Measurements from ENCODE around the gene HIGD1A. TPM values are rescaled to one million over a fixed set of nuclear protein-coding genes. Genes with fewer than 3 reads are reported as not detected.
A peak's percentile ranks its signal among the peaks of the same experiment; 100 is the strongest.

The HIGD1A gene
- polyA plus RNA-seq (ENCODE audit: low read depth in 6 of 6): 10 to 100 TPM; 47.7 to 83.7 (median 65.3) TPM

DNA sequence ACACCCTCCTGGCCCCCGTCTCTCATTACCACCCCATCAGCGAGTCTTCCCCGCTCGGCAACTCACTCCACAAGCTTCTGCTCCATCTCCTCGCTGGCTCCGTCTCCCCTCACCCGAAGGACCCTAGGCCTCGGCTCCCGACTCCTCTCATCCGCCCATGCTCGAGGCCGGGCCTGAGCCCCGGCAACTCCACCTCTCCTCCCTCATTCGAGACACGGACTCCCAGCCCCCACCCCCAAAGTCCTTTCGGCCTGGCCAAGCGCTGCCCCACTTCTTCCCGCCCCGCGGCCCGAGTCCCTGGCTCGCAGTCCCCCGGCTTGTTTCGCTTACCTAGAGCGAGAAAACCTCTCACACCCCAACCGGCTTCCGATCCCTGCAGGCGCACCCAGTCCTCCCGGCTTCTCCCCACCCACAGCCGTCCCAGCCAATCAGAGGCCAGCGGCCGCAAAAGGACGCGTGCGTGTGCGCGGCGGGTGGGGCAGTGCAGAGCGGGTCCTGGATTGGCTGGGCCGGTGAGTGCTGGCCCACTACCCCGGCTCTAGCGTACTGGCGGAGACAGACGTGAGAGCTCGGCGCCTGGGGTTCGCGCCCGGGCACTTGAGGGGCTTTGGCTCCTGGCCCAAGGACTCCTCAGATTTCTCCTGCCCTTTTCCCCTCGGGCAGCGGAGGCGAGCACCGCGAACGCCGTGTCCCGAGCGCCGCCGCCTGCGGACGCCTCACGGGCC lies at the start of gene HIGD1A:
Gene HIGD1A (minus strand): TSS at position 385 of the 725 bp plus-strand sequence. CDS start 10,237 bp downstream, outside the sequence.
- peak; percentile 98 to 99 for ATAC-seq (ENCODE audit: low read depth in 2 of 2)
- Mint-ChIP-seq H3K4me3 (peak within 1 kb of the TSS; percentile 91 to 99 (median 96)), H3K27me3 (peaks cover 9 to 19% (median 12%) of the 10 kb centered on the region in 3 donors), H3K36me3 (no peaks in the 10 kb centered on the region), H3K27ac (peak within 1 kb of the TSS; percentile 88 to 97 (median 96)), H3K4me1 (peaks cover 31 to 46% (median 45%) of the 10 kb centered on the region in 3 donors), H3K9me3 (no peaks in the 10 kb centered on the region)
- peak; percentile 93 for DNase-seq

DNA sequence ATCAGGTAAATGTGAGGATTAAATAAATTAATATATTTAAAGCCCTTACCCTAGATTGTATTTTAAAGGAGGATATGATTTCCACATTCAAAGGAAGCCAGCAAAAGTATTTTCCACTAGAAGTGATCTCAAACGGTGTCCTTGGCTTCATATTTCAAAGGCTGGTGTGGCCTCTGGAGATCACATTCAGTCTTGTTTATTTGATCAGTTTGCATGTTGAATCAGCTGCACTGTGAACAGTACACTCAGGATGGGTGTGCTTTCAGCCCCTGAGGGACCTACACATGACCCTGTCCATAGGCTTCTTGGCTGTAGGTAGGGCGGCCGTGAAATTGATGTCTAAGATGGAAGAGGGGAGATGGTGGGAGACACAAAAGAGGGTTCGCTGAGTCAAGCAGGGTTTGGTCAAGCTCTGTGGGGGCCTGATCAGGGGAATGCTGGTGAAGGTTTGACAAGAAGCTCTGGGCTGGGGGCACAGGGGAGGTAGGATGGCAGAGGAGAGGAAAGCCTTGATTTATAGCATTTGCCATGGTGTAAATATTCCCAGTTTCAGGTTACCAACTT lies 49.5 kb upstream of the HIGD1A start:
- no peak for DNase-seq
- Mint-ChIP-seq H3K4me1 (peaks cover 39 to 47% (median 42%) of the 10 kb centered on the region in 3 donors), H3K27ac (no peak overlapping the region), H3K9me3 (peaks cover 0 to 1% (median 0%) of the 10 kb centered on the region in 7 donors), H3K27me3 (peaks cover 0 to 8% (median 0%) of the 10 kb centered on the region in 3 donors), H3K4me3 (no peak overlapping the region), H3K36me3 (peaks cover 4 to 12% of the 10 kb centered on the region in 2 donors)
- no peak for ATAC-seq (ENCODE audit: low read depth in 2 of 2)

DNA sequence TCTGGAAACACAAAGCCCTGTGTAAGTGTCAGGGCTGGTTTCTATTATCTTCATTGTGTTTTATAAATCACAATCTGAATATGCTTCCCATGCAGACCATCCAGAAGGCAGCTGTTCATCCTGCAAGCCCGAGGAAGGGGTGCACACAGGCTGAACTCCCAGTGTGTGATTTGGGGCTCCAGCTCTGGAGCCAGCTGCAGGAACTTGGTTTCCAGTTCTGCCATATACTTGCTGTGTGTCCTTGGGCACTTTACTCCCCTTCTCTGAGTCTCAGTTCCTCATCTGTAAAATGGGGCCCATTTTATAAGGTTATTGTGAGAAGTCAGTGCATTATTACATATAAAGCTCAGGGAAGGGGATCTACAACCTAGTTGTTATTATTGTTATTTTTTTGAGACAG lies 48.8 kb upstream of the HIGD1A start:
- H3K9me3 Mint-ChIP-seq: no peaks in the 10 kb centered on the region
- peaks cover 4 to 8% of the 10 kb centered on the region in 2 donors for H3K36me3 Mint-ChIP-seq
- ATAC-seq (ENCODE audit: low read depth in 2 of 2) (no peak), DNase-seq (no peak)
- peaks cover 41 to 52% (median 47%) of the 10 kb centered on the region in 3 donors for H3K4me1 Mint-ChIP-seq
- H3K27me3 Mint-ChIP-seq: peaks cover 0 to under 1% (median 0%) of the 10 kb centered on the region in 3 donors
- H3K27ac Mint-ChIP-seq: peak overlapping the region in 1 of 6 donors; percentile 44
- H3K4me3 Mint-ChIP-seq: no peak overlapping the region

DNA sequence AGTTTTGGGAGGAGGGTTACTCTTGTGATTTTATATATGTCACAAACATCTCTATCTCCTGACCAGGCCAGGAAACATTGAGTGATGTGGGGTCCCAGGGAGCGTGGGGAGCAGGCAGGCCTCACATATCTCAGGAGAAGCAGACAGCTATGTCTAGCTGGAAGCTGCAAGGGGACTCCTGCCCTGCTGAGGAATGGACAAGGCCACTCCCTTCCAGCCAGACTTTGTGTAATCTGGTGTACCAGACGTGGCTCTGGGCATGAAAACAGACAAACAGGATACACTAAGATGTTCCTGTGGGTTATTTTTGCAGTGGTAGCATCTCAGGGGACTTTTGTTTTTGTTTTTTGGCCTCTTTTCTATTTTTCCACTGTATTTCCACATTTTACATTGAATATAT lies 48.2 kb upstream of the HIGD1A start:
- no peaks in the 10 kb centered on the region for H3K27me3 Mint-ChIP-seq
- peaks cover 48 to 58% (median 52%) of the 10 kb centered on the region in 3 donors for H3K4me1 Mint-ChIP-seq
- H3K4me3 Mint-ChIP-seq: peak overlapping the region in 3 of 8 donors; percentile 5 to 46 (median 18)
- no peak for ATAC-seq (ENCODE audit: low read depth in 2 of 2)
- peaks cover 0 to 2% (median 0%) of the 10 kb centered on the region in 7 donors for H3K9me3 Mint-ChIP-seq
- peaks cover 4 to 8% of the 10 kb centered on the region in 2 donors for H3K36me3 Mint-ChIP-seq
- DNase-seq: no peak
- H3K27ac Mint-ChIP-seq: peak overlapping the region; percentile 10 to 64 (median 19)

DNA sequence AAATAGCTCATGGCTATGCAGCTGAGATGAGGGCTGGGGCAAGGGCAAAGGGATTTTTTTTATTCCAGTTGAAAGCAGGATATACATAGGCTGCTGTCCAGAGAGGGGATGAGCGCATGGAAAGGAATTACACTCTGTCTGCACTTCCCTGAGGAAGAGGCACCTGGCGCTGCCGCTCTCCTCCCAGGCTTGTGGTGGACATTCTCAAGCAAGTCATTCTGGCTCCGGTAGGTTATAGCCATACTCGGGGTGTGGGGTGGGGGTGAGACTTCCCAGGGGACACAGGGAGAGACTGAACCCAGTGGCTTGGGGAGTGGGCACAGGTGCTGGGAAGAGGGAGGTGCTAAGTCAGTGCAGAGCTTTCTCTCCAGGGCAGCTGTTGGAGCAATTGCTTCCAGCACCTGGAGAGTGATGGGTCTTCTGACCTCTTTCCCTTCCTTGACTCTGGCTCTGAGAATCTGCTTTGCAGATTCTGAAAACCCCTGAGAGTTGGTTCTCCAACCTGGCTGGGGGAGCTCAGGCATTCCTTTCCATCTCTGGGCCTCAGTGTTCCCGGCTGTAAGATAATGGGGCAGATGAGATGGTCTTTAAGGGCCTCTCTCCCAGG lies 47.0 kb upstream of the HIGD1A start:
- Mint-ChIP-seq H3K4me3 (no peak overlapping the region), H3K27ac (peak overlapping the region in 3 of 6 donors; percentile 67 to 95 (median 68)), H3K4me1 (peaks cover 54 to 63% (median 54%) of the 10 kb centered on the region in 3 donors), H3K36me3 (peaks cover 4 to 8% of the 10 kb centered on the region in 2 donors), H3K9me3 (peaks cover 0 to 2% (median 0%) of the 10 kb centered on the region in 7 donors), H3K27me3 (no peaks in the 10 kb centered on the region)
- ATAC-seq (ENCODE audit: low read depth in 2 of 2) (no peak), DNase-seq (no peak)

DNA sequence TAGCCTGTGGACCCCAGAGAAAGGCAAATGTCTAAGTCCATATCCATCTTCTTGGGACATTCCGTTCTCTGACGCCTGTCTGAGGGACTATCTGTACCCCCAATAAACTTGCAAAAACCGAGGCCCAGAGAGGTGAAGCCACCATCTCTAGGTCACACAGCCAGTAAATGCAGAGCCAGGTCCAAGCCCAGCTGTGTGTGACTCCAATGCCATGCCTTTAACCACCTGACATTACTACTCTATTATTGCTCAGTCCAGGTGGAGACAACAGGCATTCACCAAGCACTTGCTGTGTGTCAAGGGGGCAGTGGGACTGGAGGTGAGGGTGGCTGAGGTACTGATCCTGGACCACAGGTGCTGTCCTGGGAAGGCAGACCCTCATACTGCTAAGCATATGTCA lies 46.0 kb upstream of the HIGD1A start:
- H3K4me3 Mint-ChIP-seq: no peak overlapping the region
- DNase-seq (no peak), ATAC-seq (ENCODE audit: low read depth in 2 of 2) (no peak)
- peaks cover 46 to 63% (median 54%) of the 10 kb centered on the region in 3 donors for H3K4me1 Mint-ChIP-seq
- H3K27me3 Mint-ChIP-seq: no peaks in the 10 kb centered on the region
- H3K9me3 Mint-ChIP-seq: peaks cover 0 to 2% (median 0%) of the 10 kb centered on the region in 7 donors
- peaks cover 2 to 3% of the 10 kb centered on the region in 2 donors for H3K36me3 Mint-ChIP-seq
- peak overlapping the region in 3 of 6 donors; percentile 16 to 68 (median 57) for H3K27ac Mint-ChIP-seq

DNA sequence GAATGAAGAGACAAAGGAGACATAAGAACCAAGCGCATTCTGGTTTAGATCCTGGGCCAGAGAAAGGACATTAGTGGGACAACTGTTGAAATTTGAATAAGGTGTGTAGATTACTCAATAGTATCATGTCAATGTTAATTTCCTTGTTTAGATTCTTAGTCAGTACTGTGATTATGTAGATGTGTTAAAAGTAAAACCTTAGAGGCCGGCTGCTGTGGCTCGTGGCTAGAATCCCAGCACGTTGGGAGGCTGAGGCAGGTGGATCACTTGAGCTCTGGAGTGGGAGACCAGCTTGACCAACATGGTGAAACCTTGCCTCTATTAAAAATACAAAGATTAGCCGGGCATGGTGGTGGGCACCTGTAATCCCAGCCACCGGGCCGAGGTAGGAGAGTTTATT lies 44.7 kb upstream of the HIGD1A start:
- no peak for ATAC-seq (ENCODE audit: low read depth in 2 of 2)
- H3K4me3 Mint-ChIP-seq: no peak overlapping the region
- H3K9me3 Mint-ChIP-seq: peaks cover 0 to 2% (median 0%) of the 10 kb centered on the region in 7 donors
- DNase-seq: no peak
- H3K4me1 Mint-ChIP-seq: peaks cover 47 to 65% (median 63%) of the 10 kb centered on the region in 3 donors
- H3K36me3 Mint-ChIP-seq: no peaks in the 10 kb centered on the region
- H3K27me3 Mint-ChIP-seq: no peaks in the 10 kb centered on the region
- peak overlapping the region; percentile 69 to 96 (median 82) for H3K27ac Mint-ChIP-seq

DNA sequence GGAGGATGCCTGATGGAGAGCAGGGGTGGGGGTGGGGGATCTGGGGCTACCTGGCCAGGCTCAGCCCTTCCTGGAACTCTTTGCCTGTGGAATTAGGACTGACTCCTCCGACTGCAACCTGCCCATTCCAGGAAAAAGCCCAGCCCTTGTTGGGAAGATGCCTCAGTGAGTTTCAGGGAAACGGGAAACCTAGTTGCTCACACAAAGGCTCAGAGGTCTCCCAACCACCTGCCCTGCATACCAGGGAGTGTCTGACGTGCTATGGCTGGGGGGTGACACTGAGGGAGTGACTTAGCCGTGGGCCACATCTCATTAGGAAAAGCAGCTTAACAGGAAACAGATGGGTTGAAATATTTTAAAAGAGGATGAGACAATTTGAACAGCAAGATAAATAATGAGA lies 43.4 kb upstream of the HIGD1A start:
- H3K9me3 Mint-ChIP-seq: peaks cover 0 to 2% (median 0%) of the 10 kb centered on the region in 7 donors
- ATAC-seq (ENCODE audit: low read depth in 2 of 2): peak; percentile 66 to 68

DNA sequence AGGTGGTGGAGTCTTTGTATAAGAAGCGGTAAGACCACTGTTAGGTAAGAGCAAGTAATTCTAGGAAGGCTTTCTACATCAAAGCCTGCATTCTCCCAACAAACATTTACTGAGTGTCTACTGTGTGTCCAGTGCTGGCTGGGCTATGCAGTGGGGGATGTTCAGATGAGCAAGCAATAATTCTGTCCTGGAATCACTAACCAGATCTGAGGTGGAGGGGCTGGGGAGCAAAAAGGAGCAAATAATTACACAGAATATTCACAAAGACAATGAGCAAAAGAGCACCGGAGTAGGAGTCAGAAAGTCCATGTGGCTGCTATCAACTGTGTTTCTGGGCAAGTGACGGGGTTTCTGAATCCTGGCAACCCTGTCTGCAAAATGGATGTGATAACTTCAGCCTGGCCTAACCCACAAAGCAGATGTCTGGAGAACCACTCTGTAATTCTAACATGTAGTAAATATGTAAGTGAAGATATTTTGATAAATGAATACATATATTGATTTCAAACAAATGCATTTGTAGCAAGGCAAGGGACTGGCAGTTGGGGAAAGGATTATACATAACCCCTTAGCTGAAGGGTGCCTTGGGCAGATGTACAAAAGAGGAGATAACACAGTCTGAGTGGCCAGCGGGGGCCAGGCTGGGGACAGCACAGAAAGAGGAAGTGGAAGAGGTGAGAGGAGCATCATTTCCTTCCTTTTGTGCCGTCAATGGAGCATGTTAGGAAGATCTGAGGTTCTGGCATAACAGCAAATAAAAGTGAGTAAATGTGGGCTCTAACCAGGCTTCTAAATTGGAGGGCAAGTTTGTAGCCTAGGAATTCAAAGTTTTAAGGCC lies 42.6 kb upstream of the HIGD1A start:
- no peaks in the 10 kb centered on the region for H3K36me3 Mint-ChIP-seq
- H3K27ac Mint-ChIP-seq: peak overlapping the region; percentile 96 to 100 (median 99)
- H3K27me3 Mint-ChIP-seq: no peaks in the 10 kb centered on the region
- peak overlapping the region; percentile 18 to 90 (median 82) for H3K4me3 Mint-ChIP-seq
- DNase-seq (peak; percentile 77), ATAC-seq (ENCODE audit: low read depth in 2 of 2) (peak; percentile 92 to 93)
- H3K4me1 Mint-ChIP-seq: peaks cover 41 to 62% (median 51%) of the 10 kb centered on the region in 3 donors
- H3K9me3 Mint-ChIP-seq: peaks cover 0 to 2% (median 0%) of the 10 kb centered on the region in 7 donors

More for the DNA sequence above, 43.4 kb upstream of the HIGD1A start:
- H3K4me3 Mint-ChIP-seq: peak overlapping the region; percentile 18 to 90 (median 82)
- peaks cover 47 to 69% (median 59%) of the 10 kb centered on the region in 3 donors for H3K4me1 Mint-ChIP-seq
- no peaks in the 10 kb centered on the region for H3K36me3 Mint-ChIP-seq
- H3K27me3 Mint-ChIP-seq: no peaks in the 10 kb centered on the region
- peak overlapping the region; percentile 96 to 100 (median 99) for H3K27ac Mint-ChIP-seq
- peak; percentile 52 for DNase-seq

DNA sequence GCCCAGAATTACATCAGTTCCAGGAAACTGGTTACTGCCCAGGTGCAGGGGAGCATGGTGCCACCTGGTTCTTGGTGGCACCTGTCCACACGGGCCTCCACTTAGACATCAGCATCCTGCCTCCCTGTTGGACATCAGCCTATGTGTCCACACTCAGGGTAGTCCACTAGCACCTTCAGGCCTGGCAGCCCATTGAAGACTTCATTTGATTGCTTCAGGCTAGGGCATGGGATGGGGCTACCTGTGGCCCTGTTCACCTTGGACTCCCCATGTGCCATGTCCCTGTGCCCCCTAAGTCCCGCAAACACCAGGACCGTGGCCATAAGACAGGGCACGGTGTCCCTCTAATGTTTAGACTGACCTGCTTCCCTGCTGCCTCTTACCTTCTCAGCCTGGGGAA lies 40.5 kb upstream of the HIGD1A start:
- H3K36me3 Mint-ChIP-seq: no peaks in the 10 kb centered on the region
- no peaks in the 10 kb centered on the region for H3K27me3 Mint-ChIP-seq
- H3K27ac Mint-ChIP-seq: peak overlapping the region in 3 of 6 donors; percentile 26 to 62 (median 61)
- peak overlapping the region in 1 of 8 donors; percentile 48 for H3K4me3 Mint-ChIP-seq
- peaks cover 39 to 62% (median 42%) of the 10 kb centered on the region in 3 donors for H3K4me1 Mint-ChIP-seq
- ATAC-seq (ENCODE audit: low read depth in 2 of 2) (no peak), DNase-seq (no peak)
- peaks cover 0 to 2% (median 0%) of the 10 kb centered on the region in 7 donors for H3K9me3 Mint-ChIP-seq

DNA sequence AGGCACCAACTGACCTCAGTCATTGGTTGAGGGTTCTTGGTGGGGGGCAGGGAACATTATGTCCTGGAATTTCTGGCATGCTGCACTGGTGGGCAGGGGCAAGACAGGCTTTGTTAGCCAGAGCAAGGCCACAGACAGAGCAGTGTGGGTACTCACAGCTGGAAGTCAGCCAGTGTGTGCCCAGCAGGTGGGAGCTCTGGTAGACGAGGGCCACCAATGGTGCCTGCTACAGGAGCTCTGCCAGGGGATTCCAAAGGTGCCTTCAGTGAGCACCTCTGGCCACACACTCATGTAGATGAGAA lies 40.1 kb upstream of the HIGD1A start:
- Mint-ChIP-seq H3K27me3 (no peaks in the 10 kb centered on the region), H3K36me3 (no peaks in the 10 kb centered on the region), H3K27ac (peak overlapping the region in 1 of 6 donors; percentile 61), H3K4me3 (no peak overlapping the region), H3K9me3 (peaks cover 0 to 2% (median 0%) of the 10 kb centered on the region in 7 donors), H3K4me1 (peaks cover 42 to 66% (median 46%) of the 10 kb centered on the region in 3 donors)
- no peak for DNase-seq
- no peak for ATAC-seq (ENCODE audit: low read depth in 2 of 2)

DNA sequence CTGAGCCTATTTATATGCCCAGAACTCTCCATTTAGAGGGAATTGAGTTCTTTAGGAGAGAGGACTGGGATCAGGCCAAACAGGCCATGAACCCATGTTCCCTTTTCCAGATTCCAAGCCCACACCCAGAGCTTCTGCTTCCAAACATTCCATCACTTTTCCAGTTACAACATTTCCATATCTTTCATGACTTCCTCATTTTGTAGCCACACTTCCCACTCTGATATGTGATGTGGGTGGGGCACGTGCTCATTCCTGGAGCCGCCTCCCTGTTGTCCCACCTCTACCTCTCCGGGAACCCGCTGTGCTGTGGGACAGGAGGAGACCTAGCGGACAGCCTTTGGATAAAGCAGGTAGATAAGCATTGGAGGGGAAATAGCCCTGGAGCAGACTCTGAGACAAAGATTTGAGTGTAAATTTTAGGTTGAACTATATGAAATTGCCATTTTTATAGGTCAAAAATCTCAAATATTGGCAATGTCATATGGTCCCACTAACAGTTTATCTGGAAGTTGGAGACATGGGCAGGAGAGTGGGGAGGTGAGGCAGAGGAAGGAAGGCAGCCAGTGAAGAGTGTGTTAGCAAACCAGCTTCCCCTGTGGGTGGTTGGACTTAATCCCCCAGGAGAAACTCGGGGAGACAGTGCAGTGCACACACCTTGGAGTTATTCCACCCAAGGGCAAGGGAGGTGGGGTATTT lies 39.6 kb upstream of the HIGD1A start:
- Mint-ChIP-seq H3K27me3 (no peaks in the 10 kb centered on the region), H3K4me3 (no peak overlapping the region), H3K9me3 (peaks cover 0 to 2% (median 0%) of the 10 kb centered on the region in 7 donors), H3K36me3 (no peaks in the 10 kb centered on the region), H3K27ac (peak overlapping the region in 3 of 6 donors; percentile 47 to 88 (median 74)), H3K4me1 (peaks cover 40 to 61% (median 41%) of the 10 kb centered on the region in 3 donors)
- ATAC-seq (ENCODE audit: low read depth in 2 of 2) (no peak), DNase-seq (no peak)

Data from naive B cell (primary cell).